ENCODE data around the gene ZNF385A.

ZNF385A gene

GRCh38 chr12:54387114-54387467, 2.6 kb upstream of the ZNF385A start:
- DNase-seq (ENCODE audit: low read depth) = no peak
- H3K4me3 ChIP-seq (ENCODE audit: low read length) = peak overlapping the region; percentile 24

GRCh38 chr12:54386403-54387113, 2.0 kb upstream of the ZNF385A start:
- no peak for TF ChIP-seq CTCF (IDR thresholded peaks at IDR 0.05; ENCODE audit: insufficient read depth, low read depth, low read length, missing control alignments)
- DNase-seq (ENCODE audit: low read depth) = no peak
- peak overlapping the region; percentile 13 for H3K4me3 ChIP-seq (ENCODE audit: low read length)

More at GRCh38 chr12:54387114-54387467, 2.6 kb upstream of the ZNF385A start:
- no peak for TF ChIP-seq CTCF (IDR thresholded peaks at IDR 0.05; ENCODE audit: insufficient read depth, low read depth, low read length, missing control alignments)

GRCh38 chr12:54385251-54385914, 850 bp upstream of the ZNF385A start:
- DNase-seq (ENCODE audit: low read depth) = no peak
- H3K4me3 ChIP-seq (ENCODE audit: low read length) = no peak overlapping the region
- TF ChIP-seq CTCF (IDR thresholded peaks at IDR 0.05; ENCODE audit: insufficient read depth, low read depth, low read length, missing control alignments) = no peak

GRCh38 chr12:54383041-54383609, 1.4 kb downstream of the ZNF385A start:
- no peak for TF ChIP-seq CTCF (IDR thresholded peaks at IDR 0.05; ENCODE audit: insufficient read depth, low read depth, low read length, missing control alignments)
- DNase-seq (ENCODE audit: low read depth) = peak; percentile 99
- no peak overlapping the region for H3K4me3 ChIP-seq (ENCODE audit: low read length)

- no peak for DNase-seq (ENCODE audit: low read depth)
- no peak overlapping the region for H3K4me3 ChIP-seq (ENCODE audit: low read length)
- no peak for TF ChIP-seq CTCF (IDR thresholded peaks at IDR 0.05; ENCODE audit: insufficient read depth, low read depth, low read length, missing control alignments)
Observed at GRCh38 chr12:54381136-54381535, 3.4 kb downstream of the ZNF385A start.

- peak; percentile 85 for DNase-seq (ENCODE audit: low read depth)
- TF ChIP-seq CTCF (IDR thresholded peaks at IDR 0.05; ENCODE audit: insufficient read depth, low read depth, low read length, missing control alignments) = peak; percentile 100
- H3K4me3 ChIP-seq (ENCODE audit: low read length) = peak overlapping the region; percentile 41
Observed at GRCh38 chr12:54379398-54380201, 4.9 kb downstream of the ZNF385A start.

Measured in epithelial cell of esophagus (primary cell).